HG03280 (cell line): Measurements from ENCODE around the gene SFTPA1.
"Not testable (repeated sequence)": the region's sequence is repeated elsewhere in the genome, so short reads cannot be mapped to it uniquely, and the experiment has no call there.

Experiments
- ATAC-seq: cut with Tn5 transposase; IDR thresholded peaks from one replicate; pipeline ENCODE4 v1.9.1; 2021; ENCODE audit warnings: mild to moderate bottlenecking, moderate library complexity; ENCODE audit not compliant: unreplicated experiment

Gene SFTPA1

GRCh38 chr10:79608505-79609375, 2.0 kb upstream of the SFTPA1 start:
- no peak for ATAC-seq

GRCh38 chr10:79611193-79611976, 646 bp downstream of the SFTPA1 start:
- not testable (repeated sequence) for ATAC-seq

GRCh38 chr10:79615577-79615976, 4.8 kb downstream of the SFTPA1 start:
- ATAC-seq: no peak

- ATAC-seq: no peak
Observed at GRCh38 chr10:79616164-79616563, 5.4 kb downstream of the SFTPA1 start.

- ATAC-seq: not testable (repeated sequence)
Observed at GRCh38 chr10:79623663-79624062, 12.9 kb downstream of the SFTPA1 start.

- no peak for ATAC-seq
Observed at GRCh38 chr10:79627075-79627474, 16.3 kb downstream of the SFTPA1 start.

- no peak for ATAC-seq
Observed at GRCh38 chr10:79628083-79628482, 17.3 kb downstream of the SFTPA1 start.

GRCh38 chr10:79628988-79629954, 18.5 kb downstream of the SFTPA1 start:
- no peak for ATAC-seq

- ATAC-seq: no peak
Observed at GRCh38 chr10:79629955-79630327, 19.2 kb downstream of the SFTPA1 start.

- not testable (repeated sequence) for ATAC-seq
Observed at GRCh38 chr10:79636654-79637199, 26.0 kb downstream of the SFTPA1 start.

- ATAC-seq: no peak
Observed at GRCh38 chr10:79638318-79638717, 27.6 kb downstream of the SFTPA1 start.

GRCh38 chr10:79652695-79653094, 42.0 kb downstream of the SFTPA1 start:
- not testable (repeated sequence) for ATAC-seq

- not testable (repeated sequence) for ATAC-seq
Observed at GRCh38 chr10:79663287-79663686, 52.5 kb downstream of the SFTPA1 start.

GRCh38 chr10:79664686-79665085, 53.9 kb downstream of the SFTPA1 start:
- not testable (repeated sequence) for ATAC-seq
